Measurements from ENCODE around the gene JPH2.

The JPH2 gene

GRCh38 chr20:44106615-44107014 is 80.4 kb downstream of the JPH2 start:
- no peak for DNase-seq (ENCODE audit: extremely low read depth, low read depth)
- TF ChIP-seq, protein P1, sequence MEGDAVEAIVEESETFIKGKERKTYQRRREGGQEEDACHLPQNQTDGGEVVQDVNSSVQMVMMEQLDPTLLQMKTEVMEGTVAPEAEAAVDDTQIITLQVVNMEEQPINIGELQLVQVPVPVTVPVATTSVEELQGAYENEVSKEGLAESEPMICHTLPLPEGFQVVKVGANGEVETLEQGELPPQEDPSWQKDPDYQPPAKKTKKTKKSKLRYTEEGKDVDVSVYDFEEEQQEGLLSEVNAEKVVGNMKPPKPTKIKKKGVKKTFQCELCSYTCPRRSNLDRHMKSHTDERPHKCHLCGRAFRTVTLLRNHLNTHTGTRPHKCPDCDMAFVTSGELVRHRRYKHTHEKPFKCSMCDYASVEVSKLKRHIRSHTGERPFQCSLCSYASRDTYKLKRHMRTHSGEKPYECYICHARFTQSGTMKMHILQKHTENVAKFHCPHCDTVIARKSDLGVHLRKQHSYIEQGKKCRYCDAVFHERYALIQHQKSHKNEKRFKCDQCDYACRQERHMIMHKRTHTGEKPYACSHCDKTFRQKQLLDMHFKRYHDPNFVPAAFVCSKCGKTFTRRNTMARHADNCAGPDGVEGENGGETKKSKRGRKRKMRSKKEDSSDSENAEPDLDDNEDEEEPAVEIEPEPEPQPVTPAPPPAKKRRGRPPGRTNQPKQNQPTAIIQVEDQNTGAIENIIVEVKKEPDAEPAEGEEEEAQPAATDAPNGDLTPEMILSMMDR (IDR thresholded peaks at IDR 0.05; ENCODE audit: low read depth, low read length) = no peak

- TF ChIP-seq, protein P1 (IDR thresholded peaks at IDR 0.05; ENCODE audit: low read depth, low read length) = no peak
- peak; percentile 67 for DNase-seq (ENCODE audit: extremely low read depth, low read depth)
Observed at GRCh38 chr20:44104798-44105517, 82.0 kb downstream of the JPH2 start.

GRCh38 chr20:44102582-44102981 is 84.4 kb downstream of the JPH2 start:
- TF ChIP-seq, protein P1 (IDR thresholded peaks at IDR 0.05; ENCODE audit: low read depth, low read length) = no peak
- DNase-seq (ENCODE audit: extremely low read depth, low read depth) = no peak

GRCh38 chr20:44099832-44100231 is 87.2 kb downstream of the JPH2 start:
- TF ChIP-seq, protein P1 (IDR thresholded peaks at IDR 0.05; ENCODE audit: low read depth, low read length) = no peak
- DNase-seq (ENCODE audit: extremely low read depth, low read depth) = no peak

DNA sequence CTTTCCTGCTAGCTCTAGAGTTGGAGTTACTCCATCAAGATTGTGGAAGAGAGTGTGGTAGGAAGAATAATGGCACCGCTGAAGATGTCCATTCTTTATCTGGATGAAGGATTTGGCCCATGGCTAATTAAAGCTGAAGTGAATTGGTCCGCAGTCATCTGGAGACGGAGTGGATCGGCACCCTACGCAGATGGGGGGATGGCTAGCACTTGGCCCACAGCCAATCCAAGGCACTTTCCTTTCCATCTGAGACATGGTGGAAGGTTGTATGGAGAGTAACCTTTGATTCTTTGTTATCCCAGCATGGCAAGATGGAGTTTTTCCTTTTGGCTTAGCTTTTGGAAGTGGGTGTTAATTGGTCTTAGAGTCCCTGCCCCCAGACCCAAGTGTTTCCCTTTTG is 88.3 kb downstream of the JPH2 start:
- TF ChIP-seq, protein P1 (IDR thresholded peaks at IDR 0.05; ENCODE audit: low read depth, low read length) = no peak
- no peak for DNase-seq (ENCODE audit: extremely low read depth, low read depth)

- DNase-seq (ENCODE audit: extremely low read depth, low read depth) = no peak
Observed at GRCh38 chr20:44098256-44098630, 88.7 kb downstream of the JPH2 start.

DNA sequence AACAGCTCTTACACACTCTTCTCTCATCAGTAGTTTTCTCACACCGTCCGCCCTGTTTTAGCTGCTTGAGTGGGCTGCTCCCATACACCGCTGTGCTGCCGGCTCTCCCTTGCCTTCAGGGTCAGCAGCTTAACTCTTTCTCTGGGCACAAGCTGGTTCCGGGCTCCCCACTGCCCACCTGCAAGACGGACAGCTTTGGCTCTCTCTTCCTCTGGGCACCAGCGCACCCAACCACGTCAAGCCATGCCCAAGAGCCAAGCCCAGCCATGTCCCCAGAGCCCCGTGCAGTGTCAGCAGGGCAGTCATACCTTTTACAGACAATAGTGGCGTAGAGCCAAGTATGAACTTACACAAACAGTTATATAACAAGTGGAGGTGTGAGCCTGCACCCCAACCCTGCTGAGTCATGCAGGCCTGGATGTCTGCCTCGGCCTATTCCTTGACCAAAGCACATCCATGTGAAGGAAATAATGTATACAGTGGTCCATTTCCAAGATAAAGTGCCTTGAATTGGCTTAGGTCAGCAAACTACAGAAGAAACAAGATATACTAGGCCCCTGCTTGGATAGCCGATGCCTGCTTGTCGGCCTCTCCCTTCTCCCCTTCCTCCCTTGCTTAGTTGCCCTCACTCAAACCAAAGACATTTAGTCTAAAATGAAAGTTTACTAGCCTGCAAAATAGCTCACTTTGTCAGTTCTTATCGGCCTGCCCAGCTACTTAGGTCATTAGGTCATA is 89.3 kb downstream of the JPH2 start:
- DNase-seq (ENCODE audit: extremely low read depth, low read depth) = no peak
- TF ChIP-seq, protein P1 (IDR thresholded peaks at IDR 0.05; ENCODE audit: low read depth, low read length) = no peak

More at GRCh38 chr20:44098256-44098630, 88.7 kb downstream of the JPH2 start:
- TF ChIP-seq, protein P1 (IDR thresholded peaks at IDR 0.05; ENCODE audit: low read depth, low read length) = no peak

All from AG09319 (cell line).